H1 (cell line): ENCODE measurements around the gene SNX32. TPM values are rescaled to one million over a fixed set of nuclear protein-coding genes. Genes with fewer than 3 reads are reported as not detected.

Experiments used
- CBX5 ChIP-seq: fragments of 300-800, 300-1000 bp; sonication (generic); IDR thresholded peaks from 2 replicates; pipeline ENCODE4 v1.7.1; 2016; ENCODE audit warnings: antibody characterized with exemption, low read length, low read depth
- CTCF ChIP-seq, 3 experiments: IDR thresholded peaks; 1 replicate in 2 of 3; 2 replicates in 1 of 3; pipeline versions ENCODE4 v1.5.1 to v1.6.1; 2011; ENCODE audit warnings: low read length in 3 of 3, mild to moderate bottlenecking in 3 of 3, inconsistent platforms in 2 of 3, low read depth in 1 of 3, moderate library complexity in 1 of 3; ENCODE audit not compliant: insufficient read depth in 1 of 3; ENCODE audit errors: control extremely low read depth in 1 of 3
- FOSL1 ChIP-seq: IDR thresholded peaks from 2 replicates; pipeline ENCODE4 v1.6.1; 2011; ENCODE audit warnings: mild to moderate bottlenecking, low read depth, low read length, moderate library complexity; ENCODE audit not compliant: insufficient read depth
- GABPA ChIP-seq: IDR thresholded peaks from 2 replicates; pipeline ENCODE4 v1.6.1; 2011; ENCODE audit warnings: mild to moderate bottlenecking, low read length, moderate library complexity, borderline replicate concordance; ENCODE audit not compliant: insufficient read depth
- HDAC2 ChIP-seq, 2 experiments: fragments of 300-600 bp in 1 of 2; sonication (generic) in 1 of 2; IDR thresholded peaks; 2 replicates each; pipeline ENCODE4 v1.6.1; 2011 to 2012; ENCODE audit warnings: low read depth in 2 of 2, low read length in 2 of 2, mild to moderate bottlenecking in 2 of 2, moderate library complexity in 2 of 2, borderline replicate concordance in 1 of 2, inconsistent platforms in 1 of 2
- RAD21 ChIP-seq, 2 experiments: IDR thresholded peaks in 1 of 2; conservative IDR thresholded peaks in 1 of 2; 2 replicates each; pipeline ENCODE4 v1.6.1; 2011; ENCODE audit warnings: low read depth in 2 of 2, low read length in 2 of 2, improper control_type of control experiment in 1 of 2, inconsistent platforms in 1 of 2, mild to moderate bottlenecking in 1 of 2, moderate library complexity in 1 of 2
- SIN3A ChIP-seq, 2 experiments: IDR thresholded peaks in 1 of 2; conservative IDR thresholded peaks in 1 of 2; 2 replicates each; pipeline ENCODE4 v1.6.1; 2011 to 2012; ENCODE audit warnings: low read length in 2 of 2, improper control_type of control experiment in 1 of 2, low read depth in 1 of 2, mild to moderate bottlenecking in 1 of 2
- SP1 ChIP-seq: IDR thresholded peaks from 2 replicates; pipeline ENCODE4 v1.6.1; 2011; ENCODE audit warnings: low read depth, low read length
- SP4 ChIP-seq: IDR thresholded peaks from 2 replicates; pipeline ENCODE4 v1.6.1; 2012; ENCODE audit warnings: low read length, inconsistent platforms
- SRF ChIP-seq: IDR thresholded peaks from 2 replicates; pipeline ENCODE4 v1.6.1; 2011; ENCODE audit warnings: mild to moderate bottlenecking, low read depth, low read length, moderate library complexity
- TAF7 ChIP-seq: optimal IDR thresholded peaks from 2 replicates; pipeline ENCODE3; 2011; ENCODE audit warnings: low read depth, mild to moderate bottlenecking, inconsistent platforms, low read length, moderate library complexity, borderline replicate concordance
- polyA plus RNA-seq, 7 experiments: library from polyadenylated mRNA; depleted of rRNA in 3 of 7; stranded (reverse) in 5 of 7; unstranded in 2 of 7; fragments of >200 nt in 5 of 7; fragments of 200-250 nt in 2 of 7; gene quantifications; 1 replicate in 5 of 7; 2 replicates in 1 of 7; 4 replicates in 1 of 7; pipeline versions ENCODE4 v1.2.1 to v1.2.3, GENCODE V29; 2011 to 2013; ENCODE audit warnings: missing spikeins in 2 of 7, mixed read lengths in 2 of 7
- total RNA-seq: library from RNA; stranded (reverse); fragmentation: NEBNext Ultra II Directional; extraction: Animal tissue kit (Norgen Biotek cat#: 25700); gene quantifications from 2 replicates; pipeline ENCODE4 v1.2.1, GENCODE V29; 2021

Gene SNX32
- total and polyA plus RNA-seq, 2 of the 8 experiments (the other 6 are each of a cell fraction or from before 2014, with no cell fraction given), result 0.76 to 2.2 TPM

GRCh38 chr11:65891219-65892136 is 57.7 kb downstream of the SNX32 start (continued):
- TF ChIP-seq SP1, result no peak
- TF ChIP-seq TAF7, result peak; percentile 40
- 0 out of 4 replicates have a peak, but pooled peaks of 1 of the 2 experiments have one; percentile 45 for TF ChIP-seq HDAC2 (IDR thresholded peaks at IDR 0.05; ENCODE audit: borderline replicate concordance in 1 of 2, low read depth in 2 of 2, low read length in 2 of 2)
- no peak for TF ChIP-seq FOSL1
- no peak for TF ChIP-seq CBX5
- peak in 1 of 2 experiments; percentile 32; a peak in 1 of 4 replicates for TF ChIP-seq RAD21 (IDR thresholded peaks at IDR 0.05 in 1 of 2, conservative IDR thresholded peaks at IDR 0.05 in 1 of 2; ENCODE audit: low read depth in 2 of 2, low read length in 2 of 2)
- TF ChIP-seq GABPA, result no peak
- TF ChIP-seq SIN3A (conservative IDR thresholded peaks at IDR 0.05 in 1 of 2, IDR thresholded peaks at IDR 0.05 in 1 of 2; ENCODE audit: low read depth in 1 of 2, low read length in 2 of 2), result 0 out of 4 replicates have a peak, but pooled peaks of 1 of the 2 experiments have one; percentile 47
- no peak for TF ChIP-seq SP4
- peak in 2 of 3 experiments; percentile 49 to 52; a peak in 3 of 4 replicates for TF ChIP-seq CTCF (IDR thresholded peaks at IDR 0.05; ENCODE audit: control extremely low read depth in 1 of 3, insufficient read depth in 1 of 3, low read depth in 1 of 3, low read length in 3 of 3)
- no peak for TF ChIP-seq SRF
